ENCODE results near the gene TRIM8.

The TRIM8 gene

DNA sequence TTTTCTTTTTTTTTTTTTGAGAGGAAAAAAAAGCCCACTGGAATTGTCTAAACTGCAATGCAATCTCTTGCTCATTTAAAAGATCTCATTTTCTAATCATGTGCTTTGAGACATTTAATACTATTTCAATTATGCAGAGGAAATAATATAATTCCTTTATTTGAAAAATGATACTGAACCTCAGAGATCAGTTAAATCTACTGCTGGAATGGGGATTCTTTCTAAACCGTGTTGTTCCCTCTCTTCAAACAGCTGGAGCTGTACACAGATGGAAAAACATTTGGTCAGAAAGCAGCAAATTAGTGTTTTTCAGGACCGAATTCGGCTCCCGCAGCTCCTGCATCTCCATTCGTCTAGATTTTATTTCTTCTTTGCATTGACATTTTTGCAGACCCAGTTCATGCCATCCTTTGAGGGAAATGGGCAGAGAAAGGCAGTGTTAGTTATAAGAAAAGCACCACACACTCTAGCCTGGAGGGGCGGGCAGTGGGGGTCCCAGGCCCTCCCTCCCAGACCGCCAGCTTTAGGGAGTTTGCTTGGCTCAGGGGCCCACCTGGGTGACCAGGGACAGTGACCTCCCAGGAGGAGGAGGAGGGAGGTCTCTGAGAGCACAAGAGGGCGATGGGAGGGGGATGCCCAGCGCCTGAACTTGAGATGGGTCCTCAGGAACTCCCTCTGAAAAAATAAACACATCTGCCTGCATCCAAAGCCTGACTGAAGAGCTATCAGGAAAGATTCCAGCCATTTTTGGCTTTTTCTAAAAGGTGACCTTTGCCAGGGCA is 32.4 kb downstream of the TRIM8 start:
- no peak for DNase-seq (ENCODE audit: low read depth, low spot score)
- ChIA-PET POLR2A (interaction anchor here (1.2 to 3.3 kb wide), 5 partner anchors 16 to 37 kb away, joined by 5 to 35 read pairs (median 8); partner anchors contain the start of genes ARL3, SFXN2 and TRIM8), CTCF (interaction anchor here (0.6 to 8.7 kb wide), 14 partner anchors 7 to 174 kb away, joined by 3 to 95 read pairs (median 8); partner anchors contain the start of genes ARL3, SFXN2, SUFU and TRIM8)
- TF ChIP-seq, protein P1, sequence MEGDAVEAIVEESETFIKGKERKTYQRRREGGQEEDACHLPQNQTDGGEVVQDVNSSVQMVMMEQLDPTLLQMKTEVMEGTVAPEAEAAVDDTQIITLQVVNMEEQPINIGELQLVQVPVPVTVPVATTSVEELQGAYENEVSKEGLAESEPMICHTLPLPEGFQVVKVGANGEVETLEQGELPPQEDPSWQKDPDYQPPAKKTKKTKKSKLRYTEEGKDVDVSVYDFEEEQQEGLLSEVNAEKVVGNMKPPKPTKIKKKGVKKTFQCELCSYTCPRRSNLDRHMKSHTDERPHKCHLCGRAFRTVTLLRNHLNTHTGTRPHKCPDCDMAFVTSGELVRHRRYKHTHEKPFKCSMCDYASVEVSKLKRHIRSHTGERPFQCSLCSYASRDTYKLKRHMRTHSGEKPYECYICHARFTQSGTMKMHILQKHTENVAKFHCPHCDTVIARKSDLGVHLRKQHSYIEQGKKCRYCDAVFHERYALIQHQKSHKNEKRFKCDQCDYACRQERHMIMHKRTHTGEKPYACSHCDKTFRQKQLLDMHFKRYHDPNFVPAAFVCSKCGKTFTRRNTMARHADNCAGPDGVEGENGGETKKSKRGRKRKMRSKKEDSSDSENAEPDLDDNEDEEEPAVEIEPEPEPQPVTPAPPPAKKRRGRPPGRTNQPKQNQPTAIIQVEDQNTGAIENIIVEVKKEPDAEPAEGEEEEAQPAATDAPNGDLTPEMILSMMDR (IDR thresholded peaks at IDR 0.05; ENCODE audit: insufficient read depth, low read length, missing control alignments) = no peak
- H3K4me3 ChIP-seq (ENCODE audit: low read depth, low read length) = peak overlapping the region; percentile 6; the same call in 1 of the 2 replicates

DNA sequence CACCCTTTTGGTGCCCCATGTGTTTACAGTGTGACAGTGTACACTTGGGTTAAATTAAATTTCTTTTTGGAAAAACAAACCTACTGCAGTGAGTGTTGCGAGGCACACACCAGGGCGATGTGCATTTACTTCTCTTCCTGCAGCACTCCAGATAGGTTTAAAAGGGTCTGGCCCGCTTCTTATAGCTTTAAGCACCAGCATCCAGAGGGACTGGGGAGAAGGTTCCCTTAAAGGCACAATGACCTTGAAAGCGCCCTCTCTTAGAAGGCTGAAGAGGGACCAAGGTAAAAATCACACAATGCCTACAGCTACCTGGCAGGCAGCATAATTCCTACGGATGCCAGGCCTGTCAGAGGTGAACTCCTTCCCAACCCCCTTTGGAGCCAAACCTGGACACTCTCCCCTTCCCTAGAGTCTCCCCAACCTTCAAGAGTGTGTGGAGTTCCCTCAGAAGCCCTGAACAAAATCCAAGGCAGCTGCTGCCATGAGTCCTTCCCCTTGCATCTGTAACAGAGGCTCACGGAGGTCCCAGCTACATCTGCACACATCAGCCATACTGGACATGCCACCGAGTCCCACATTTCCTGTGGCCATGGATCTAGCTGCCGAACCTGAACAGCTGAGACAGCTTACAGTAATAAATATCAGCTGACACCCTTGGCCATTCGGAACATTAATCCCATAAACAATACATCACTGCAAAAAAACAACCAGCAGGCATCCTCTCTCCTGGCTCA is 33.2 kb downstream of the TRIM8 start:
- no peak for DNase-seq (ENCODE audit: low read depth, low spot score)
- ChIA-PET CTCF (interaction anchor here (0.9 to 8.7 kb wide), 16 partner anchors 8 to 224 kb away, joined by 3 to 95 read pairs (median 8); partner anchors contain the start of genes ARL3, SFXN2 and TRIM8), POLR2A (interaction anchor here (0.6 to 3.3 kb wide), 2 partner anchors 32 to 509 kb away, joined by 4 to 35 read pairs; partner anchors contain the start of gene TRIM8)
- TF ChIP-seq, protein P1 (IDR thresholded peaks at IDR 0.05; ENCODE audit: insufficient read depth, low read length, missing control alignments) = no peak
- no peak overlapping the region for H3K4me3 ChIP-seq (ENCODE audit: low read depth, low read length)

DNA sequence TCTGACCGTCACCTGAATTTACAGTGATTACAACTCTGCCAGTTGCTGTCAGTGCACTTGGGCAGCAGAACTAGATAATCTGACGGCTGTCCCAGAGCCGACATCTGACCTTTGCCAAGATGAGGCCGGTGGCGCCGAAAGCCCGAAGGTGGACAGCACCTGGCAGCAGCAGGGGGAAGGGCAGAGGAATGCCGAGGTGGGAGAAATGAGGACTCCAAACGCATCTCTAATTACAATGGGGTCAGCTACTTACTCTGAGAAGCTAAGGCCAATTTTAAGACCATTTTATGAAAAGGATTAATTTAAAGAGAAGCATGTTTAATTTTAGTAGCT is 33.8 kb downstream of the TRIM8 start:
- no peak overlapping the region for H3K4me3 ChIP-seq (ENCODE audit: low read depth, low read length)
- TF ChIP-seq, protein P1 (IDR thresholded peaks at IDR 0.05; ENCODE audit: insufficient read depth, low read length, missing control alignments) = no peak
- ChIA-PET CTCF (interaction anchor here (1.1 to 8.7 kb wide), 15 partner anchors 9 to 224 kb away, joined by 3 to 95 read pairs (median 9); partner anchors contain the start of genes ARL3, SFXN2 and TRIM8), POLR2A (no interaction called here)
- DNase-seq (ENCODE audit: low read depth, low spot score) = no peak

DNA sequence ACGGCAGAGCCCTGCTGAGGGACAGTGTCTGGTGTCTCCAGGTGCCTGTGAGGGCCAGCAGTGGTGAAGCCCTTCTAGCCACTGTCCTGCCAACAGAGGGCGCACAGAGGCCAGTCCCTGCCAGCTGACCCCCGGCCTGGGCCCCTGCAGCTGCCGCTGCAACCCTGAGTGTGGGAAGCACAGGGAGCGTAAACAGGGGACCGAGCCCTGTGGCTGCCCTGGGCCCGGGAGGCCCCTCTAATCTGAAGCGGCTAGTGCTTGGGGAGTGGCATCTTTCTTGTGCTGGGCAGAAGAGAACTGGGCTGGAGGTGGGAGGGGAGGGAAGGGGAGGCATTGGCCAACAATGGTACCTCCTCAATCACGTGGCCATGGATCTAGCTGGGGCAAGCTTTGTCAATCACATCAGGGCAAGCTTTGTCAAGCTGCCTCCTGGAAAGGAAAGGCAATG is 34.6 kb downstream of the TRIM8 start:
- TF ChIP-seq, protein P1 (IDR thresholded peaks at IDR 0.05; ENCODE audit: insufficient read depth, low read length, missing control alignments) = peak; percentile 79
- CTCF ChIA-PET = interaction anchor here (1.0 to 8.7 kb wide), 14 partner anchors 9 to 223 kb away, joined by 3 to 95 read pairs (median 12); partner anchors contain the start of genes ARL3, SFXN2 and TRIM8
- no peak for DNase-seq (ENCODE audit: low read depth, low spot score)
- H3K4me3 ChIP-seq (ENCODE audit: low read depth, low read length) = no peak overlapping the region
- POLR2A ChIA-PET = no interaction called here

GRCh38 chr10:102679596-102679995 is 35.3 kb downstream of the TRIM8 start:
- no peak overlapping the region for H3K4me3 ChIP-seq (ENCODE audit: low read depth, low read length)
- no peak for DNase-seq (ENCODE audit: low read depth, low spot score)
- ChIA-PET CTCF (interaction anchor here (1.0 to 8.7 kb wide), 11 partner anchors 10 to 222 kb away, joined by 3 to 95 read pairs (median 14); partner anchors contain the start of genes ARL3 and SFXN2), POLR2A (interaction anchor here (0.7 kb wide), 1 partner anchor 167 kb away, joined by 3 read pairs; no protein-coding TSS in a partner anchor)
- TF ChIP-seq, protein P1 (IDR thresholded peaks at IDR 0.05; ENCODE audit: insufficient read depth, low read length, missing control alignments) = no peak

All from AG04449 (cell line).